AG08395 (cell line): ENCODE results near the gene MED15.
"Not testable (repeated sequence)": the region's sequence is repeated elsewhere in the genome, so short reads cannot be mapped to it uniquely, and the experiment has no call there.

Source experiments
- DNase-seq: peaks from one replicate; pipeline ENCODE4 v3.0.0; 2012; ENCODE audit warnings: mixed read lengths, low spot score

The MED15 gene

GRCh38 chr22:20507253-20508066 is at the start of gene MED15:
Gene MED15 (plus strand): TSS chr22:20507610. CDS start chr22:20507679, 69 bp downstream.
- DNase-seq, result peak; percentile 85

GRCh38 chr22:20458530-20459151 is 48.8 kb upstream of the MED15 start:
- DNase-seq, result no peak

- DNase-seq, result no peak
These were observed 48.3 kb upstream of the MED15 start for GRCh38 chr22:20459152-20459542.

GRCh38 chr22:20459862-20460261 is 47.5 kb upstream of the MED15 start:
- DNase-seq, result no peak

GRCh38 chr22:20463324-20464095 is 43.9 kb upstream of the MED15 start:
- DNase-seq, result no peak

GRCh38 chr22:20464096-20464614 is 43.3 kb upstream of the MED15 start:
- no peak for DNase-seq

GRCh38 chr22:20464912-20465758 is 42.3 kb upstream of the MED15 start:
- no peak for DNase-seq

GRCh38 chr22:20465759-20466077 is 41.7 kb upstream of the MED15 start:
- DNase-seq, result no peak

- no peak for DNase-seq
These were observed 40.6 kb upstream of the MED15 start for GRCh38 chr22:20466659-20467379.

GRCh38 chr22:20469110-20469868 is 38.1 kb upstream of the MED15 start:
- DNase-seq, result no peak

- not testable (repeated sequence) for DNase-seq
These were observed 36.9 kb upstream of the MED15 start for GRCh38 chr22:20470525-20470924.

- no peak for DNase-seq
These were observed 36.1 kb upstream of the MED15 start for GRCh38 chr22:20471126-20471833.

- no peak for DNase-seq
These were observed 34.6 kb upstream of the MED15 start for GRCh38 chr22:20472629-20473442.

- no peak for DNase-seq
These were observed 32.3 kb upstream of the MED15 start for GRCh38 chr22:20475115-20475436.

- not testable (repeated sequence) for DNase-seq
These were observed 31.8 kb upstream of the MED15 start for GRCh38 chr22:20475569-20475968.

GRCh38 chr22:20478059-20478458 is 29.4 kb upstream of the MED15 start:
- not testable (repeated sequence) for DNase-seq

GRCh38 chr22:20479612-20480196 is 27.7 kb upstream of the MED15 start:
- no peak for DNase-seq

- not testable (repeated sequence) for DNase-seq
These were observed 24.3 kb upstream of the MED15 start for GRCh38 chr22:20483143-20483506.

- no peak for DNase-seq
These were observed 23.6 kb upstream of the MED15 start for GRCh38 chr22:20483771-20484170.
